ENCODE results near the gene RNF152.
"Not testable (repeated sequence)": the region's sequence is repeated elsewhere in the genome, so short reads cannot be mapped to it uniquely, and the experiment has no call there.

Gene RNF152

DNA sequence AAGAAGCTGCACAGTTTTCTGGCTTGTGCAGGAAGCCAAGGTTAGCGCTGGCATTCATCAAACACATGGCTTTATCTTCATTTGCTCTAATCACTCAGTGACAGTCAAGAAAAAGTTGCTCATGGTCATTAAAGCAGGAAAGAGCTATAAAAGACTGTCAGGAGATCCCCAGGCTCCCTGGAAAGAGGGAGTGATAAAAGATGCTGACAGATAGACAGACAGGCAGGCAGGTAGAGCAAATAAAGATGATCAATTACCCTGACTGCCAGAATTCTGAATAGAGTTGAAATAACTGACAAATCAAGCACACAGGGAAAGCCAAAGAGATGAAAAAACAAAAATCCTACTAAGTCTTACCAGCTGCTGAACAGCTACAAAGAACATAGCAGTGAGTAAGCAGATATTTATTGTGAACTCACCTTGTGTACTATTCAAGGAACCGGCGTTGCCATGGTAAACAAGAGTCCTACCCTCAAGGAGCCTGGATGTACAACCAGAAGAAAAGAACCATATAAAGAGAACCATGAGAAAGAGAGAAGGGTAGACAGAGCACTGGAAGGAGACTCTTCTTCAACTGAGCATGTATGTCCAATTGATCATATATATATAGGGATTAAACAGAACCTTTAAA is 68.0 kb downstream of the RNF152 start:
- in situ Hi-C loops (cut with MboI; ENCODE audit: low sequenced_read_pairs) = no loop called here

DNA sequence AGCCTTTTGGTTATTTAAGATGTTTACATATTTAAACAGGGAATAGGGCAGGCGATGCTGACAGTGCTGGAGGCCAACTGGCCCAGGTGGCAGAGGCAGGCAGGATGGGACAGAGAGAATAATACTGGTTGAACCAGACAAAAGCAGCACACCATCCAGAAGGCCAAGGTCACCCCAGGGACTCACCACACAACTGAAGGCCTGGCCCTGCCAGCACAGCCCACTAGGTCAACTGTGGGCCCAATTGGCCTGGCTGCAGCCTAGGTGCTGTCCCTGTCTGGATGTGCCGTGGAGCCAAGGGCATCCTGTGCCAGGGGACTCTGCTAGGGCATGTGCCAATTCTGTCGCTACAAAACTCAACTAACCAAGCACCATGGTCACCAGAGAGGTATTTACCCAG is 69.2 kb downstream of the RNF152 start:
- in situ Hi-C loops (cut with MboI; ENCODE audit: low sequenced_read_pairs) = no loop called here

DNA sequence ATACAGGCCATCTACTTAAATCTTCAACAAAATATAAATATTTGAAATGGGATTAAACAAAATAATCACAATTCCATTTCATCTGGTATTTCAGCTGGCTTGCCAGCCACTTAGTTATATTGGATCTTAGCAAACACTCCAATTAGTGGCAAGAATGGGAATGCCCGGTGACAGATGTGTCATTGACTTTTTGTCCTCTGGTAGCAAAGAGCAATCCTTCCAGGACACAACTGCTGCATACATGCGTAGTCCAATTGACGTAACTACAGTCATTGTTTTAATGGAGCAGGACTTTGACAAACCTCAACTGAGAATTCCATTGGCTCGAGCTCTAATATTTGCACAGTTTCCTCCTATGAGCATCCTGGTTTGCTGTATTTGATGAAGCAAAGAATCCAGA is 69.9 kb downstream of the RNF152 start:
- in situ Hi-C loops (cut with MboI; ENCODE audit: low sequenced_read_pairs) = no loop called here

DNA sequence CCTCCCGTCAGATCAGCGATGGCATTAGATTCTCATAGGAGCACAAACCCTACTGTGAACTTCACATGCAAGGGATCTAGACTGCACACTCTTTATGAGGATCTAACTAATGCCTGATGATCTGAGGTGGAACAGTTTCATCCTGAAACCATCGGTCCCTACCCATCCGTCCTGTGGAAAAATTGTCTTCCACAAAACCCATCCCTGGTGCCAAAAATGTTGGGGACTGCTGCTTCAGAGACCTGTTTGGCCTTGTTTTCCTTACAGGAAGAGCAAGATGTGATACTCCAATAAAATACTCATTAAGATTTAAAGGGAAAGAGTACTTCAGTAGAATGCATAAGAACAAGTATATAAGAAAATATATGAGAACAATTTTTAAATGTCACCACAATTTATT is 71.1 kb downstream of the RNF152 start:
- in situ Hi-C loops (cut with MboI; ENCODE audit: low sequenced_read_pairs) = no loop called here

DNA sequence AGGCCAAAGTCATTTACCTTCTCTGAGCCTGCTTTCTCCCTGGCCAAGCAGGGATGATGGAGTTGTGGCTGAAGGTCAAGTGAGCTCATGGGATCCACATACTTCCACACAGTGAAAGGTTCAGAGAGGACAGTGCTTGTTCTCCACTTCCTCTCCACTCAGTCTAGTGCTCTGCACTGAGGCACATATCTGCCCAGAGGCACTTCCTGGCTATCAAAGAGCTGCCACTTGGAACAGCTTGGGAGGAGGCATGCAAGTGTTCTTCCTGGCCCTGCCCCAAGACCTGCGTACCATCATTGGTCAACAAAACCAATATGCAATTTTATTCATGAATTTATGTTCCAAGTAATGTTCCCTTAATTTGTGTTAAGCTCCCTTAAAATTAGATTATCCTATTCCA is 71.9 kb downstream of the RNF152 start:
- in situ Hi-C loops (cut with MboI; ENCODE audit: low sequenced_read_pairs) = no loop called here

DNA sequence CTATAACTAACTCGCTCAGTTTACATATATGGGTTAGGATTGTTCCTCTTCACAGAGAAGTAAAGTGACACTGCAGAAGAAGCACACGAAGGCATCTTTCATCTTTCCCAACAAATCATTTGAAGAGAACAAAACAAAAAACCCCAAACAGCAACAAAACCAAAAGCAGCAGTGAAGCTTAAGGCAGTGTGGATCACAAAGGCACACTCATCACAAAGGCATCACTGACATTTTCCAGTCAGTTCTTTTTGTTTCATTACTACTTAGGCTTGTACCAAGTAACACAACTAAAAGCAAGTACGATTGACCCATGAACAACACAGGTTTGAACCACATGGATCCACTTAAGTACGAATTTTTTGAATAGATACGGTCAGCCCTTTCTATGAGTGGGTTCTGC is 75.7 kb downstream of the RNF152 start:
- in situ Hi-C loops (cut with MboI; ENCODE audit: low sequenced_read_pairs) = no loop called here

DNA sequence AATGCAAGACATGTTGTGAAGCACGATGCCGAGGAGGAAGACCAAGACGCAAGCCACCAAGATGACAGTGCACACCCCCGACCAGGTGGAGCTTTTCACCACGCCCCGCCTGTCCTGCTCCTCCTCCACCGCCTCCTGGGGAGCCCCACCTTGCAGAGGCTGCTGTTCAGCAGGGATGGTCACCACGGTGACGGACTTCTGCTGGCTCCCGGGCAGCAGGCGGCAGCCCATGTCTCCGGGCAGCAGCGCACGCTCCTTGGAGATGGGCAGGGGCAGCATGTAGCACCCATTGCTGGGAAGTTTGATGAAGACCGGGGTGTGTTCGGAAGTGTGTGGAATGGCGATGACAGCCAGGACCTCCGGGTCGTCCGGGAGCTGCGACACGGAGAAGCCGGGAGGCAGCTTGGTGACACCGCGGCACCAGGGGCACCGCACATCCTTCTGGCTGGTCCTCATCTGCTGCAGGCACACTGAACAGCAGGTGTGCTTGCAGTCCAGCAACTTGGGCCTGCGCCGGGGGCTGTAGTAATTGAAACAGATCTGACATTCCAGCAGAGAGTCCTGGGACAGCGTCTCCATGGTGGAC is 76.8 kb downstream of the RNF152 start:
- in situ Hi-C loops (cut with MboI; ENCODE audit: low sequenced_read_pairs) = no loop called here

DNA sequence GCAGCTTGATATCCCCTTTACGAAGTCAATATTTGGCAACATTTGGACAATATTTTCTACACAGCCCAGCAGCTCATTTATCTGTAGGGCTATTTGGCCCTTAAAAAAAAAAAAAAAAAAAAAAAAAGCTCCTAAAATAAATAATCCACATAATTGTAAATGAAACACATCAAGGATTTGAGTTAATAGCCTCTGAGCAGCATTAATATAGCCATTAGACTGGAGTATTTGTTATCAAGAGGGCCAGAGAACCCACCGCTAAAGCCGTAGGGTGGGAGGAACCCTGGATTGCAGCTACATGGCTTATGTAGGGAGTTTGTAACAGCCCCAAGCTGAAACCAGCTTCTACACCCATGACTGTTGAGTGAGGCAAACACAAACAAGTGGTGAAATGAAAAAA is 84.5 kb downstream of the RNF152 start:
- in situ Hi-C loops (cut with MboI; ENCODE audit: low sequenced_read_pairs) = no loop called here

DNA sequence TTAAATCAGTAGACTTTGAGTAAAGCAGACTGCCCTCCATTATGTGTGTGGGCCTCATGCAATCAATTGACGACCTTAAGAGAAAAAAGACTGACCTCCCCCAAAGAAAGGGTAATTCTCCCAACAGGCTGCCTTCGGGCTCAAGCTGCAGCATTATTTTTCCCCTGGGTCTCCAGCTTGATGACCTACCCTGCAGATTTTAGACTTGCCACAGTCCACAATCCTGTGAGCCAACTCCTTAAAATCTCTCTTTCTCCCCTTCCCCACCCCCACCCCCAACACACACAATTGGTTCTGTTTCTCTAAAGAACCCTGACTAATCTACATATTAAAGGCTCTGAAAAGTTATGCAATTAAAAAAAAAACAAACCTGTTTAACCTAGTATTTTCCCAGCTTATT is 89.4 kb downstream of the RNF152 start:
- in situ Hi-C loops (cut with MboI; ENCODE audit: low sequenced_read_pairs) = no loop called here

DNA sequence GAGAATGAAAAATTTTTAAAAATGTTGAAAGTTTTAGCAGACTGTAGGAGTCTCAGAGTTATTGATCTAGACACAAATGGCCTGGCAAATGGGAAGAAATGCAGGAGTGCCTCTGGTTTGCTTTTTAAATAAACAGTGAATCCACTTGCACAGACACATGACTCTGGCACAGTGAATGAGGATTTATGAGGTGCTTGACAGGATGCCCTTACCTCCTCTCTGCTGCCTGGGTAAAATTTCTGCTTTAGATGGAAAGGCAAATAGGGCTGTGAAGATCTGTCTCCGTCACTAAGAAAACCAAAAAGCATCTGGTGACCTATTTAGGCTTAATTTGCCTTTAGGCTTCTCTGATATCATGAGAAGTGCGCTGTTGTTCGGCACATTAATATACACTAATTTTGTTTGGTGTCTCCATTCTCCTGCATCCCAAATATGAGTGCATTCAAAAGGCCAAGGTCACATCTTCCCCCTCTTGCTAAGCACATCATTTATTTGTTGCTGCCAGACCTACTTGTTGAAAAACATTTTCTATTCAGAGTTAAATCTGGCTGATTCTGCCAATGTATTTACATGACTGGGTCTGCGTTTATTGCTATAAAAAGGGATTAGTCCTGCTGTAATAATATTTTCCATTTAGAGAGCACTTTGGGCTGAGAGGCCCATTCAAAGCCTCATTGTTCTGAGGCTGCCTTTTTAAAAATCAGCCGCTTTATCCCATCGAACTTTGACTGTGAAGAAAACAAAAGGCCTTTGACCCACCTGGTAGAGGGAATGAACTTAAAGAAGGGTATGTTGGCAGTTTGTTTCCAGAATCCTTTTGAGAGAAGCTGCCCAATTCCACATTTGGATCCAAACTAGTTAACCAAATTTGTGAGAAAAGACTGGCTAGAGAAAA is 94.9 kb downstream of the RNF152 start:
- in situ Hi-C loops (cut with MboI; ENCODE audit: low sequenced_read_pairs) = no loop called here

DNA sequence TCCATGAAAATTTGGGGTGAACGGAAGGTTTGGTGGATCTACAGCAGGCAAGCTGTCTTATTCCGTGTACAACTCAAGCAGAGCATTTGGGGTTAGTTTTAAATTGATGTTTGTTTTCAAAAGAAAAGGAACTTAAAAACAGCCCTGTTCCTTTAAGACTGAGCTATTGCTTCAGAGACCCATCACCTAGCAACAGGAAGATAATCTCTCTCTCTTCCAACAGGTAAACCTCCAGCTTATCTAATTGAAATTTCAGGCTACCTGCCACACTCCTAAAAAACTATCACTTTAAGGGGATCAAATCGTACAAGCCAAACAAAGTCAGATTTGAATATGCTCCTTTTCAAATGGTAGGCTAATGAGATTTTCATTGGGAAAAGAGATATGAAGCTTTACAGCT is 101.8 kb downstream of the RNF152 start:
- in situ Hi-C loops (cut with MboI; ENCODE audit: low sequenced_read_pairs) = no loop called here

DNA sequence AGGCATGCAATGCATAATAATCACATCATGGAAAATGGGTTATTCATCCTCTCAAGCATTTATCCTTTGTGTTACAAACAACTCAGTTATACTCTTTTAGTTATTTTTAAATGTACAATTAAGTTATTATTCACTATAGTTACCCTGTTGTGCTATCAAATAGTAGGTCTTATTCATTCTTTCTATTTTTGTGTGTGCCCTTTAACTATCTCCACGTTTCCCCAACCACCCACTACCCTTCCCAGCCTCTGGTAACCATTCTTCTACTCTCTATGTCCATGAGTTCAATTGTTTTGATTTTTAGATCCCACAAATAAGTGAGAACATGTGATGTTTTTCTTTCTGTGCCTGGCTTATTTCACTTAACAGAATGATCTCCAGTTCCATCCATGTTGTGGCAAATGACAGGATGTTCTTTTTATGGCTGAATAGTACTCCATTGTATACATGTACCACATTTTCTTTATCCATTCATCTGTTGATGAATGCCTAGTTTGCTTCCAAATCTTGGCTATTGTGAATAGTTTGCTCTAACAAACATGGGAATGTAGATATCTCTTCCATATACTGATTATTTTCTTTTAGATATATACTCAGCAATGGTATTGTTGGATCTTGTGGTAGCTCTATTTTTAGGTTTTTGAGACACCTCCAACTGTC is 105.7 kb downstream of the RNF152 start:
- in situ Hi-C loops (cut with MboI; ENCODE audit: low sequenced_read_pairs) = not testable (repeated sequence)

DNA sequence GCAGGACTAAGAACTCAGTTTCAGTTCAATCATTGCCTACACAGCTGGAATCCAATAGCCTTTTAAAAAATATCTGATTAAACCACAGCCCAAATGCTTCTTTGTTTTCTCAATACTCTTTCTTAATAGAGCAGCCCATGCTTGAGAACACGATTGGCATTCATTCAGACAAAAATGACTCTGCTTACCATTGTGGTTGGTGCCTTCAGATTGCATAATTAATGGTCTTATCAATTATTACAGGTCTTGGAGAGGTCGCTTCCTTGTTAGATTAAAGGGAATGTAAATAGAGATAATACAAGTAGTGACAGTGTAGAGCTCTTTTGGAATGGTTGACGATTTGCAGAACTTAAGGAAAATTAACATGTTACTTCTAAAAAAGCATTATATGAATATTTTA is 107.2 kb downstream of the RNF152 start:
- in situ Hi-C loops (cut with MboI; ENCODE audit: low sequenced_read_pairs) = no loop called here

DNA sequence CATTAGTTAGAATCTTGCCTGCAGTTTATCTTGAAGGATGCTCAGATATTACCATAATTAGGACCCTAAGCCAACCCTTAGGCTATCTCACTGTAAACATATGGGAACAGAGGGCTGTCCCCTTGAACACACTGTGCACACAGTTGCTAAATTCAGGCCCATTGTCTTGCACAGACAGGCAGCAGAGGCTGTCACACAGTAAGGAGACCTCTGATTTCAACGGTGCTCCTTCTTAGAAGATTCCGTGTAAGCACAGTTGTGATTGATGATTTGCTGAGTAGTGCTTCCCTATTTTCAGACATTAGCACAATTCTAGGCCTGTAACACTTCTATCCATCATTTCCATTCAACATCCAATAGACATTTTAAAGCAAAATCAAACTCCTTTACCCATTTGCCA is 108.0 kb downstream of the RNF152 start:
- in situ Hi-C loops (cut with MboI; ENCODE audit: low sequenced_read_pairs) = no loop called here

DNA sequence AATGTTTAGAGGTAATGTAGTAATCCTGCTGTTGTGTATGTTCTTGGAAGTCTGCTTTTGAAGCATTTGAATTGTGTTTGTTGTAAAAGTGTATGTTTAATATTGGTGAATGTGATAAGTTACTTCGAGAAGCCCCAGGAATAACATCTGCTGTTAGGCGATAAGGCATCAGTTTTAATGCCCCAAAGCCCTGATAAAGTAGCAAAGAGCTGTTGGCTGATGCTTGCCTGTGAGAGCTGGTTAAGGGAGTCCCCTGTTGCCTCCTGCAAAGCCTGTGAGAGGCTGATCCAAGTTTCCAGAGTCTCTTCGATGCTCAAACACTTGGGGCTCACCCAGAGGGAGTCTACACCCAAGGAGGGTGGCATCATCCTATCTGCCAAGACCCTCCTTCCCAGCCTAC is 110.3 kb downstream of the RNF152 start:
- in situ Hi-C loops (cut with MboI; ENCODE audit: low sequenced_read_pairs) = no loop called here

DNA sequence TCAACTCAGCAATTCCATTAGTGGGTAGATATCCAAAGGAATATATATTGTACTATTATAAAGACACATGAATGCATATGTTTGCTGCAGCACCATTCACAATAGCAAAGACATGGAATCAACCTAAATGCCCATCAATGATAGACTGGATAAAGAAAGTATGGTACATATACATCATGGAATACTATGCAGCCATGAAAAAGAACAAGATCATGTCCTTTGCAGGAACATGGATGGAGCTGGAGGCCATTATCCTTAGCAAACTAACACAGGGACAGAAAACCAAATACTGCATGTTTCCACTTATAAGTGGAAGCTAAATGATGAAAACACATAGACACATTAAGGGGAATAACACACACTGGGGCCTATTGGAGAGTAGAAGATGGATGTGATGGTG is 116.6 kb downstream of the RNF152 start:
- in situ Hi-C loops (cut with MboI; ENCODE audit: low sequenced_read_pairs) = not testable (repeated sequence)

DNA sequence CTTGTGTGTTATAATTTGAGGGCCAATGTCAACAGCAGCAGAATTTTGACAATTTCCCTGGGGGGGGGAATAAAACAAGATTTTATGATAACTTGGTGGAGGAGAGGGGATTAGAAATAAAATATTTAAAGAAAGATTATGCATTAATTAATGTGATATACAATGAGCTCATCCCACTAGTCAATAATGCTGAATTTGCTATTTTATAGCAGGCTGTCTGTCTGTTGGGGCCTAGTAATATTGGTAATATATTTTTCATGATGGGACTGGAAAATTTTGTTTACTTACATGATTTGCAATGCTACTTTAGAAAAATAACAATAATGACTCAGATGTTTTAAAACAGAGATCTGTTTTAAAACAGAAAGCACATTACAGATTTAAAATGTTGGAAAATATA is 118.0 kb downstream of the RNF152 start:
- in situ Hi-C loops (cut with MboI; ENCODE audit: low sequenced_read_pairs) = no loop called here

DNA sequence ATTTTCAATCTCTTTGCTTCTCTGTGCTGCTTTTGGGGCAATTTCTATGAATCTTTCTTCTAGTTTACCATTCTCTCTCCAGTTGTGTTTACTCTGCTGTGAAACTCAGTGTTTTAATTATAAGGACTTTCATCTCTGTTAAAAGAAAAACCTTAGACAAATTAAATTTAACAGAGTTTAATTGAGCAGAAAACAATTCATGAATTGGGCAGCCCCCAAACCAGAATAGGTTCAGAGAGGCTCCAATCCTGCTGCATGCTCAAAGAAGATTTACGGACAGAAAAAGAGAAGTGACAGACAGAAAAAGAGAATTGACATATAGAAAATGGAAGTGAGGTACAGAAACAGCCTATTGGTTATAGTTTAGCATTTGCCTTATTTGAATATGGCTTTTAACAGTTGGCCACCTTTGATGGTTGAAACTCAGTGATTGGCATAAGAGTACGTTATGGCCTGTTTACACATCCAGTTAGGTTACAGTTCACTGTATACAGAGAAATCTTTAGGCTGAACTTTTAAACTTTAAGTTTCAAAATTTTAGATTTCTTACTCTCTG is 120.4 kb downstream of the RNF152 start:
- in situ Hi-C loops (cut with MboI; ENCODE audit: low sequenced_read_pairs) = no loop called here

DNA sequence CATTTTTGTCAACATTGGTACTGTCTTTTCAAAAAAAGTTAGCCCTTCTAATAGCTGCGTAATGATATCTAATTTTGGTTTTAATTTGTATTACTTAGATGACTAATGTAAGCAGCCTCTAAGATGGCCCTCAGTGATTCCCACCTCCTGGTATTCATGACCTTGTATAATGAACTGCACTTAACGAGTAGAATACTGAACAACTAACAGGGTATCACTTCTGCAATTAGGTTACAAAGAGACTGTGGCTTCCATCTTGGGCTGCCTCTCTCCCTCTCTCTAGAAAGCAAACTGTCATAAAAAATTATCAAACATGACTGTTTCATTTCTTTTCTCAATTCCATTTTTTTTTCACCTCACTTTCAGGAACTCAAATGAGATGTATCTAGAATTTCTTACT is 120.9 kb downstream of the RNF152 start:
- in situ Hi-C loops (cut with MboI; ENCODE audit: low sequenced_read_pairs) = no loop called here

DNA sequence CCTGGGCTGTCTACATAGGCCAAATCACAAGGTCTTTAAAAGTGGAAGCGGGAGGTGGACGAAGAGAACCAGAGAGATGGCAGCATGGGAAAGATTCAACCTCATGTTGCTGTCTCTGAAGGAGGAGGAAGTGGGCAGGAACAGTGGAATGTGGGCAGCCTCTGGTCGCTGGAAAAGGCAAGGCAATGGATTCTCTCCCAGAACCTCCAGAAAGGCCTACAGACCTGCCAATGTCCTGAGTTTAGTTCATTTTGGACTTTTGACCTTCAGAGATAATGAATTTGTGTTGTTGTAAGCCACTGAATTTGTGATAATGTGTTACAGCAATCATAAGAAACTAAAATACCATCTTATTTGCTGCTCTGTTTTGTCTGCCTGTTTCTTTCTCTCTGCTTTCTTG is 122.5 kb downstream of the RNF152 start:
- in situ Hi-C loops (cut with MboI; ENCODE audit: low sequenced_read_pairs) = no loop called here

DNA sequence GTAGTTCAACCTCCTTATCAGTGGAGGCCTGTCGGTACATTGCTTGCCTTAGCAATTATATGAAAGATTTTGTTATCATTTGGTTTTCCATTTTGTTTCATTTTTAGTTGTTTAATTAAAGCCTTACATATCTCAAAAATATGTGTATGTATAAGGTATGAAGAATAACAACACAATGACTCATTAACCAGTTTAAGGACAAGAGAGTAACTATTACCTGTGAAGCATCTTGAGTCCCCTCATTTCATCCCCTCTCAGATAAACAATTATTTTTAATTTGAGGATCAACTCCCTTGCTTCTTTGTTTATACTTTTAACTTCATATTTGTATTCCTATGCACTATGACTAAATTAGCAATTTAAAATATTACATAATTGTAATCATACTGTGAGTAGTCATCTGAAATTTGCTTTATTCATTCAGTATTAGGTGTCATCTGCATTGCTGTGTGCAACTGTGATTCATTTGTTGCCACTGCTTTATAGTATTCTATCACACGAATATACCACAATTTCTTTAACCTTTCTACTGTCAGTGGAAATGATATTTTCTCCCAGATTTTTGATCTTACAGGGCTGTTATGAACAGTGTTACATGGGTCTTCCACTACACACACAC is 126.4 kb downstream of the RNF152 start:
- in situ Hi-C loops (cut with MboI; ENCODE audit: low sequenced_read_pairs) = no loop called here
